Activated CD8-positive, alpha-beta T cell treated with anti-CD3 and anti-CD28 coated beads for 36 hours (primary cell): ENCODE results near the gene ZNF584. TPM values are rescaled to one million over a fixed set of nuclear protein-coding genes. Genes with fewer than 3 reads are reported as not detected.
"Not testable (repeated sequence)": the region's sequence is repeated elsewhere in the genome, so short reads cannot be mapped to it uniquely, and the experiment has no call there.

Source experiments
- ATAC-seq: fragments of 200-7000 bp; cut with Tn5 transposase; one replicate; pipeline ENCODE4 v1.10.0; 2021; ENCODE audit warnings: mild to moderate bottlenecking, moderate library complexity
- CTCF ChIA-PET: fragments of 350-600 bp; sonication (Branson Sonifier 250); formaldehyde crosslinking; loops from one replicate; lab custom pipeline; 2021; ENCODE audit warnings: antibody characterized with exemption; lab: Charles Lee
- POLR2A ChIA-PET: fragments of 350-600 bp; sonication (Branson Sonifier 250); formaldehyde crosslinking; loops from one replicate; lab custom pipeline; 2021; ENCODE audit warnings: antibody characterized with exemption; lab: Charles Lee
- DNase-seq: peaks from one replicate; pipeline ENCODE4 v3.0.0-alpha.2; 2020
- H3K27ac Mint-ChIP-seq: one replicate; pipeline ENCODE4 v1.8.0; 2021; ENCODE audit warnings: mild to moderate bottlenecking, mixed read lengths
- H3K27me3 Mint-ChIP-seq: one replicate; pipeline ENCODE4 v1.8.0; 2021; ENCODE audit warnings: mixed read lengths
- H3K36me3 Mint-ChIP-seq: one replicate; pipeline ENCODE4 v1.8.0; 2021; ENCODE audit warnings: low read depth, mixed read lengths
- H3K4me1 Mint-ChIP-seq: one replicate; pipeline ENCODE4 v1.8.0; 2021; ENCODE audit warnings: low read depth, mixed read lengths
- H3K4me3 Mint-ChIP-seq: one replicate; pipeline ENCODE4 v1.8.0; 2021; ENCODE audit warnings: mild to moderate bottlenecking, moderate library complexity, mixed read lengths
- H3K9me3 Mint-ChIP-seq: one replicate; pipeline ENCODE4 v1.8.0; 2021; ENCODE audit warnings: mixed read lengths
- CTCF ChIP-seq: fragments of 200-600 bp; IDR thresholded peaks from one replicate; pipeline ENCODE4 v1.8.0; 2022; ENCODE audit warnings: antibody characterized with exemption, mild to moderate bottlenecking
- intact Hi-C: fragments of 100-400 bp; cut with micrococcal nuclease; formaldehyde crosslinking; loops from one replicate; pipeline ENCODE4 v1.10.0; 2022
- total RNA-seq, 2 experiments: library from RNA; stranded (reverse); gene quantifications; one replicate each; pipeline ENCODE4 v1.2.3, GENCODE V29; 2021

The ZNF584 gene
- total RNA-seq, 2 experiments from 2014 or later = 12.0 to 14.3 TPM

DNA sequence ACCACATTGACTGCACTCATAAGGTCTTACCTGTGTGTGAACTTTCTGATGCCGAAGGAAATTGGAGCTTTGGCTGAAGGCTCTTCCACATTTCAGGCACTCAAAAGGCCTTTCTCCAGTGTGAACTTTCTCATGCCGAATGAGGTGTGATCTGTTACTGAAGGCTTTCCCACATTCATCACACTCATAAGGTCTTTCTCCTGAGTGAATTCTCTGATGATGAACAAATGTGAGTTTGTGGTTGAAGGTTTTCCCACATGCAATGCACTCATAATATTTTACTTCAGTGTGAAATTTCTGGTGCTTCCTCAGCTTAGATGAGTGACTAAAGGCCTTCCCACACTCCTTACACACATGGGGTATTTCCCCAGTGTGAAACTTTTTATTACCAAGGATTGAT lies 25.8 kb downstream of the ZNF584 start:
- ChIA-PET POLR2A (interaction anchor here (0.8 to 1.3 kb wide), 3 partner anchors 12 to 47 kb away, joined by 3 read pairs; no protein-coding TSS in a partner anchor), CTCF (interaction anchor here (1.0 to 1.1 kb wide), 2 partner anchors 86 to 138 kb away, joined by 3 read pairs; no protein-coding TSS in a partner anchor)
- DNase-seq = no peak
- TF ChIP-seq CTCF = no peak
- H3K9me3 Mint-ChIP-seq = peaks cover 78% of the 10 kb centered on the region
- H3K4me1 Mint-ChIP-seq = peaks cover 11% of the 10 kb centered on the region
- intact Hi-C loops = no loop called here
- ATAC-seq = no peak
- no peak overlapping the region for H3K27ac Mint-ChIP-seq
- no peak overlapping the region for H3K4me3 Mint-ChIP-seq
- no peaks in the 10 kb centered on the region for H3K27me3 Mint-ChIP-seq
- H3K36me3 Mint-ChIP-seq = peaks cover 93% of the 10 kb centered on the region

DNA sequence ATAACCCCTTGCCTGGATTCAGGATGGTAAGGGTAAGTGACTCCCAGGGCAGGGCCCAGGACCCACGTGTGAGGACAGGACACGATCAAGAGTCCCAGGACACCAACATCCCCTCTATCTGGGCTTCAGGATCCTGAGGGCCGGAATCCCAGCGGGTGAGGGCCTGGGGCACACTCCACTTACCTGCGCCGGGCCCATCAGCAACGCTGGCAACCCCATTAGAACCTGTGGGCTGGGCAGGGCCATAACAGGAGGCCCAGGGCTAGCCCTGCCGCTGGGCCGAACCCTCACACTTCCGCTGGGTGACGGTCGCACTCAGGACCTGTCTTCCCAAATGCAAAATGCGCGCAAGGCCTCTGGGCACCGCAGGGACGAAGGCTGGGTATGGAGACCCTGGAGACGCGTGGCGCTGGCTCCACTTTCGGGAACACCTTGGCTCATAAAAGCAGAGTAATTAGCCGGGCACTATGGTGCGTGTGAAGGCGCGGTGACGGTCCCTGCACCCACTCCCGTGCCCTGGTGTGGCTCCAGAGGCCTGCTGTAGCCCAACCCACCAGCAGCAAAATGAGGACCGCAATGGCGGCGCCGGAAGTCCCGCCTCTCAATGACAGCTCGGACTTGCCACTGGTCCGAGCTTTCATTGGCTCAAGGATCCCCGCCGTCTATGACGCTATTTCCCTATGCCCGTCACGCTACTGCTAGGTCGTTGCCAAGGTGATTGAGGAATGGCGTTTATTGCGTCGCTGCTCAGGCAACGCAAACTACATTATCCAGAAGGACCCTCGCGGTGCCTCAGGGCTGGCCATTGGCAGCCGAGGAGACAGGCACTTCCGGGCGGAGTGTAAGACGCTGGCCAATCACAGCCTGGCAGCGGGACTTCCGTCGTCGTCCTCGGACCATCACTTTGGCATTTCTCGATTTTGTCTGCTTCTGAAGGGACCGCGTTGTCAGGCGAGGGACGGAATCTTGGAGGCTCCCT lies 31.4 kb downstream of the ZNF584 start, which contains the start of gene ZNF132:
Gene ZNF132, minus strand, starts transcription at position 578 of the 979 bp plus-strand sequence. Its CDS starts 332 bp downstream, at position 246.
- TF ChIP-seq CTCF = no peak
- Mint-ChIP-seq H3K27me3 (no peaks in the 10 kb centered on the region), H3K9me3 (peaks cover 46% of the 10 kb centered on the region), H3K27ac (peak within 1 kb of the TSS; percentile 90), H3K36me3 (peaks cover 52% of the 10 kb centered on the region), H3K4me3 (peak within 1 kb of the TSS; percentile 81), H3K4me1 (peaks cover 21% of the 10 kb centered on the region)
- CTCF ChIA-PET = interaction anchor here (0.6 kb wide), 1 partner anchor 153 kb away, joined by 3 read pairs; no protein-coding TSS in a partner anchor
- POLR2A ChIA-PET = no interaction called here
- DNase-seq (peak; percentile 98), ATAC-seq (peak; percentile 97)
- intact Hi-C loops = no loop called here

GRCh38 chr19:58440556-58440955 lies 32.1 kb downstream of the ZNF584 start:
- ATAC-seq = no peak
- peaks cover 39% of the 10 kb centered on the region for H3K9me3 Mint-ChIP-seq
- H3K36me3 Mint-ChIP-seq = peaks cover 45% of the 10 kb centered on the region
- TF ChIP-seq CTCF = no peak
- peaks cover 21% of the 10 kb centered on the region for H3K4me1 Mint-ChIP-seq
- H3K27ac Mint-ChIP-seq = peak overlapping the region; percentile 90
- CTCF ChIA-PET = interaction anchor here (0.6 kb wide), 1 partner anchor 154 kb away, joined by 3 read pairs; no protein-coding TSS in a partner anchor
- intact Hi-C loops = no loop called here
- DNase-seq = no peak
- H3K4me3 Mint-ChIP-seq = peak overlapping the region; percentile 81
- POLR2A ChIA-PET = interaction anchor here (0.7 kb wide), 1 partner anchor 11 kb away, joined by 3 read pairs; the partner anchor contains the start of gene ZNF324B
- no peaks in the 10 kb centered on the region for H3K27me3 Mint-ChIP-seq

GRCh38 chr19:58442986-58443385 lies 34.5 kb downstream of the ZNF584 start:
- POLR2A ChIA-PET = interaction anchor here (1.2 to 1.4 kb wide), 3 partner anchors 17 to 214 kb away, joined by 3 to 4 read pairs (median 4); partner anchors contain the start of genes ZNF446 and ZNF544
- ATAC-seq = not testable (repeated sequence)

DNA sequence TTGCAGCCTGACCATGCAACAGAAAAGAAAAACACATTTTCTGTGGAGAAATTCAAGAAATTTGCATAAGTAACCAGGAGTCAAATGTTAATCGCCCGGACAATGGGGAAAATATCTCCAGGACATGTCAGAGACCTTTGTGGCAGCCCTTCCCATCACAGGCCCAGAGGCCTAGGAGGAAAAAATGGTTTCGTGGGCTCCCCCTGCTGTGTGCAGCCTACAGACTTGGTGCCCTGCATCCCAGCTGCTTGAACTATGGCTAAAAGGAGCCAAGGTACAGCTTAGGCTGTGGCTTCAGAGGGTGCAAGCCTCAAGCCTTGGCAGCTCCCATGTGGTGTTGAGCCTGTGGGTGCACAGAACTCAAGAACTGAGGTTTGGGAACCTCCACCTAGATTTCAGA lies 40.4 kb downstream of the ZNF584 start:
- H3K27me3 Mint-ChIP-seq = peaks cover 13% of the 10 kb centered on the region
- ATAC-seq, DNase-seq, CTCF ChIA-PET, H3K4me3 Mint-ChIP-seq, intact Hi-C loops, H3K27ac Mint-ChIP-seq, H3K36me3 Mint-ChIP-seq: not testable (repeated sequence)
- peaks cover 14% of the 10 kb centered on the region for H3K9me3 Mint-ChIP-seq
- peaks cover 26% of the 10 kb centered on the region for H3K4me1 Mint-ChIP-seq
- POLR2A ChIA-PET = interaction anchor here (1.1 kb wide), 1 partner anchor 46 kb away, joined by 3 read pairs; no protein-coding TSS in a partner anchor

More at GRCh38 chr19:58442986-58443385, 34.5 kb downstream of the ZNF584 start:
- DNase-seq, intact Hi-C loops, H3K27ac Mint-ChIP-seq, H3K27me3 Mint-ChIP-seq, H3K4me3 Mint-ChIP-seq: not testable (repeated sequence)
- CTCF ChIA-PET = interaction anchor here (1.3 kb wide), 1 partner anchor 77 kb away, joined by 3 read pairs; the partner anchor contains the start of gene ZBTB45
- Mint-ChIP-seq H3K9me3 (peaks cover 22% of the 10 kb centered on the region), H3K4me1 (peaks cover 18% of the 10 kb centered on the region), H3K36me3 (peaks cover 24% of the 10 kb centered on the region)

DNA sequence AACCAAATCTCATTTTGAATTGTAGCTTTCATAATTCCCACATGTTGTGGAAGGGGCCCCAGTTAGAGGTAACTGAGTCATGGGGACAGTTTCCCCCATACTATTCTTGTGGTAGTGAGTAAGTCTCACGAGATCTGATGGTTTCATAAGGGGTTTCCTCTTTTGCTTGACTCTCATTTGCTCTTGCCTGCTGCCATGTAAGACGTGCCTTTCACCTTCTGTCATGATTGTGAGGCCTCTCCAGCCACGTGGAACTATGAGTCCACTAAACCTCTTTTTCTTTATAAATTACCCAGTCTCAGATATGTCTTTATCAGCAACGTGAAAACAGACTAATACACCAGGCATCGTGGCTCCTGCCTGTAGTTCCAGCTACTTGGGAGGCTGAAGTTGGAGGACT lies 41.5 kb downstream of the ZNF584 start:
- peaks cover 26% of the 10 kb centered on the region for H3K4me1 Mint-ChIP-seq
- peaks cover 14% of the 10 kb centered on the region for H3K9me3 Mint-ChIP-seq
- ATAC-seq, DNase-seq, H3K27ac Mint-ChIP-seq, intact Hi-C loops, H3K4me3 Mint-ChIP-seq: not testable (repeated sequence)
- POLR2A ChIA-PET = interaction anchor here (0.7 to 1.4 kb wide), 3 partner anchors 11 to 64 kb away, joined by 3 to 4 read pairs (median 3); no protein-coding TSS in a partner anchor
- H3K36me3 Mint-ChIP-seq = peaks cover 15% of the 10 kb centered on the region
- CTCF ChIA-PET = interaction anchor here (1.2 kb wide), 1 partner anchor 41 kb away, joined by 3 read pairs; no protein-coding TSS in a partner anchor
- H3K27me3 Mint-ChIP-seq = peaks cover 13% of the 10 kb centered on the region
